Colonic mucosa (tissue), 4 donors: ENCODE data around the gene ATXN1. TPM values are rescaled to one million over a fixed set of nuclear protein-coding genes. Genes with fewer than 3 reads are reported as not detected.

Experiments used
- DNase-seq: peaks from one replicate; pipeline ENCODE4 v3.0.0-alpha.2; 2020
- H3K27ac ChIP-seq: fragments of 200-600 bp; one replicate; pipeline ENCODE4 v1.8.0; 2021
- H3K27me3 ChIP-seq: fragments of 200-600 bp; one replicate; pipeline ENCODE4 v1.8.0; 2021
- H3K36me3 ChIP-seq: fragments of 200-600 bp; one replicate; pipeline ENCODE4 v1.8.0; 2021
- H3K4me1 ChIP-seq: fragments of 200-600 bp; one replicate; pipeline ENCODE4 v1.8.0; 2021; ENCODE audit warnings: mild to moderate bottlenecking
- H3K4me3 ChIP-seq: fragments of 200-600 bp; one replicate; pipeline ENCODE4 v1.8.0; 2021
- H3K9ac ChIP-seq, 2 donors: one replicate each; pipeline ENCODE4 v1.7.0; 2013; ENCODE audit warnings: control low read depth in 2 of 2, low read depth in 2 of 2, low read length in 2 of 2
- H3K9me3 ChIP-seq: fragments of 200-600 bp; one replicate; pipeline ENCODE4 v1.8.0; 2021
- CTCF ChIP-seq: fragments of 200-600 bp; IDR thresholded peaks from one replicate; pipeline ENCODE4 v1.8.0; 2022; ENCODE audit warnings: antibody characterized with exemption, mild to moderate bottlenecking
- intact Hi-C: fragments of 100-400 bp; cut with DNase I; formaldehyde crosslinking; loops from one replicate; pipeline ENCODE4 v1.14.1; 2022
- total RNA-seq, 2 donors: library from RNA; stranded (reverse); fragmentation: NEBNext Ultra II Directional in 1 of 2; extraction: Animal tissue kit (Norgen Biotek cat#: 25700) in 1 of 2; gene quantifications; one replicate each; pipeline ENCODE4 v1.2.1, GENCODE V29; 2021
- donor health status: healthy.
- donor health status: DM: no; HTN: no; CAD: no.
- donor health status: DM: no; HTN: no; CAD: no.

Gene ATXN1
- total RNA-seq, 2 donors from 2014 or later = 24.5 to 41.9 TPM

- H3K36me3 ChIP-seq = no peaks in the 10 kb centered on the region
- H3K4me3 ChIP-seq = no peak overlapping the region
- no peaks in the 10 kb centered on the region for H3K27me3 ChIP-seq
- no peak overlapping the region for H3K9ac ChIP-seq
- DNase-seq = no peak
- no peaks in the 10 kb centered on the region for H3K9me3 ChIP-seq
- TF ChIP-seq CTCF = no peak
- no peak overlapping the region for H3K27ac ChIP-seq
- intact Hi-C loops = no loop called here
- no peaks in the 10 kb centered on the region for H3K4me1 ChIP-seq
Observed at GRCh38 chr6:16677458-16677857, 83.8 kb downstream of the ATXN1 start.

DNA sequence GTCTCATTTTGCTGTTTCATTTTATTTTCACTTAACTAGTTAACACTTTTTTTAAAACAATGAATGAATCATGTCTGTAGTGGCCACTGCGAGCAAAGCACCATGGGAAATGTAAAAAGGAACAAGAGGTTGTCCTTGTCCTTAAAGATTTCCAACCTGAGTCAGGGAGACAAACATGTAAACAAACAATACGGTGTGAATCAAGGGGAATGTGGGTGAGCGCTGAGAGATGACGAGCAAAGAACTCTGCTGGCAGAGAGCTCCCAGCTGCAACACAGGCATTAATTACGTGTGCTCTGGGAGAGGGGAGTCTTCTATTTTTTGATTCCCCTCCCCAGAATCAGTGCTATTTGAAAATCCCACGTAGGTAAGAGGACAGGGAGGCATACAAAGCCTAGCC is 84.3 kb downstream of the ATXN1 start:
- H3K36me3 ChIP-seq = no peaks in the 10 kb centered on the region
- no peaks in the 10 kb centered on the region for H3K4me1 ChIP-seq
- no peak overlapping the region for H3K9ac ChIP-seq
- H3K27ac ChIP-seq = no peak overlapping the region
- TF ChIP-seq CTCF = no peak
- intact Hi-C loops = no loop called here
- no peaks in the 10 kb centered on the region for H3K27me3 ChIP-seq
- H3K4me3 ChIP-seq = no peak overlapping the region
- no peaks in the 10 kb centered on the region for H3K9me3 ChIP-seq
- DNase-seq = no peak

DNA sequence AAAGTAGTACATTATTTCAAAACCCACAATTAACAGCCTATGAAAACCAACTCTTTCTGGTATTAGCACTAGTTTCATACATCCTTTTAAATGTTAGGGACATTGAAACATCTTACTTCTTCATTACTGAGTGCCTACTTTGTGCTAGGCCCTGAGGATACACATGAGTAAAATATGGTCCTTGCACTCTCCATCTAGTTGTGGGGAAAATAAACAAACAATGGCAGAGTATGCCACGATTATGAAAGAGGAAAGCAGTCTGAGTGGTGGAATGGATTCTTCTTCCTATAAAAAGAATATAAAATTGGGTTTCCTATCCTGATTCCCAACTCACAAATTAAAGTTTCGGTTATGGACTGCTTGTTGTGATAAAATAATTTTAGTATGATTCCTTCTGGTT is 84.9 kb downstream of the ATXN1 start:
- Histone ChIP-seq H3K4me3 (no peak overlapping the region), H3K27ac (no peak overlapping the region), H3K9me3 (no peaks in the 10 kb centered on the region), H3K36me3 (no peaks in the 10 kb centered on the region), H3K4me1 (no peaks in the 10 kb centered on the region), H3K27me3 (no peaks in the 10 kb centered on the region), H3K9ac (no peak overlapping the region)
- no peak for TF ChIP-seq CTCF
- intact Hi-C loops = no loop called here
- DNase-seq = no peak

GRCh38 chr6:16674801-16675392 is 86.4 kb downstream of the ATXN1 start:
- no peak for TF ChIP-seq CTCF
- Histone ChIP-seq H3K36me3 (no peaks in the 10 kb centered on the region), H3K9me3 (no peaks in the 10 kb centered on the region), H3K4me1 (no peaks in the 10 kb centered on the region), H3K27ac (no peak overlapping the region), H3K27me3 (no peaks in the 10 kb centered on the region), H3K4me3 (no peak overlapping the region), H3K9ac (no peak overlapping the region)
- intact Hi-C loops = no loop called here
- DNase-seq = no peak

- DNase-seq = no peak
- Histone ChIP-seq H3K27ac (no peak overlapping the region), H3K27me3 (no peaks in the 10 kb centered on the region), H3K36me3 (no peaks in the 10 kb centered on the region), H3K4me1 (no peaks in the 10 kb centered on the region), H3K9me3 (no peaks in the 10 kb centered on the region), H3K9ac (no peak overlapping the region), H3K4me3 (no peak overlapping the region)
- intact Hi-C loops = no loop called here
- TF ChIP-seq CTCF = no peak
Observed at GRCh38 chr6:16673011-16673797, 88.1 kb downstream of the ATXN1 start.
